T-helper 1 cell treated with Interleukin-12 subunit alpha and Interleukin-12 subunit beta and Interleukin-4 antibody, amounts not matched to agents 30 ng/mL and 1 ng/mL, for 36 hours (primary cell): Measurements from ENCODE around the gene TMPRSS13. TPM values are rescaled to one million over a fixed set of nuclear protein-coding genes. Genes with fewer than 3 reads are reported as not detected.

Experiments used
- intact Hi-C: fragments of 100-400 bp; cut with micrococcal nuclease; formaldehyde crosslinking; loops from one replicate; pipeline ENCODE4 v1.15.1; 2024
- total RNA-seq: library from RNA; stranded (reverse); gene quantifications from 2 replicates; pipeline ENCODE4 v1.2.3, GENCODE V29; 2022

The TMPRSS13 gene
- total RNA-seq, 1 donor from 2014 or later = 1.7 TPM

- intact Hi-C loops = no loop called here
These were observed 28.3 kb downstream of the TMPRSS13 start for GRCh38 chr11:117900720-117901440.

- intact Hi-C loops = no loop called here
These were observed 29.0 kb downstream of the TMPRSS13 start for GRCh38 chr11:117900121-117900648.

- intact Hi-C loops = no loop called here
These were observed 31.1 kb downstream of the TMPRSS13 start for GRCh38 chr11:117898059-117898458.

GRCh38 chr11:117892651-117893050 is 36.6 kb downstream of the TMPRSS13 start:
- intact Hi-C loops = no loop called here

- intact Hi-C loops = no loop called here
These were observed 37.8 kb downstream of the TMPRSS13 start for GRCh38 chr11:117891362-117891761.

GRCh38 chr11:117888139-117888566 is 41.0 kb downstream of the TMPRSS13 start:
- intact Hi-C loops = no loop called here

GRCh38 chr11:117887431-117888138 is 41.6 kb downstream of the TMPRSS13 start:
- intact Hi-C loops = no loop called here

- intact Hi-C loops = no loop called here
These were observed 43.4 kb downstream of the TMPRSS13 start for GRCh38 chr11:117885777-117886176.

- intact Hi-C loops = no loop called here
These were observed 44.2 kb downstream of the TMPRSS13 start for GRCh38 chr11:117884994-117885393.

- intact Hi-C loops = no loop called here
These were observed 46.1 kb downstream of the TMPRSS13 start for GRCh38 chr11:117883063-117883462.

- intact Hi-C loops = no loop called here
These were observed 46.8 kb downstream of the TMPRSS13 start for GRCh38 chr11:117882311-117882905.

- intact Hi-C loops = no loop called here
These were observed 48.0 kb downstream of the TMPRSS13 start for GRCh38 chr11:117881217-117881616.

- intact Hi-C loops = no loop called here
These were observed 49.4 kb downstream of the TMPRSS13 start for GRCh38 chr11:117879516-117880480.

- intact Hi-C loops = no loop called here
These were observed 50.2 kb downstream of the TMPRSS13 start for GRCh38 chr11:117878939-117879475.

GRCh38 chr11:117878314-117878938 is 50.8 kb downstream of the TMPRSS13 start:
- intact Hi-C loops = no loop called here

GRCh38 chr11:117877120-117877784 is 52.0 kb downstream of the TMPRSS13 start:
- intact Hi-C loops = no loop called here

GRCh38 chr11:117876341-117877119 is 52.7 kb downstream of the TMPRSS13 start, which contains the start of gene FXYD6:
FXYD6 (minus strand) TSS chr11:117876658; CDS start chr11:117842776, 33,882 bp downstream.
- intact Hi-C loops = no loop called here

GRCh38 chr11:117876059-117876340 is 53.2 kb downstream of the TMPRSS13 start:
- intact Hi-C loops = no loop called here
